H9 (cell line): ENCODE data around the gene CHPT1. TPM values are rescaled to one million over a fixed set of nuclear protein-coding genes. Genes with fewer than 3 reads are reported as not detected.

Experiments
- DNase-seq: peaks from one replicate; pipeline ENCODE4 v3.0.0-alpha.2; 2017
- H2AFZ ChIP-seq: one replicate; pipeline ENCODE4 v1.6.1; 2013; ENCODE audit warnings: mild to moderate bottlenecking, low read length, control low read depth, moderate library complexity
- H2AK5ac ChIP-seq: 2 replicates; pipeline ENCODE4 v1.6.1; 2013; ENCODE audit warnings: low read length, control low read depth, mixed read lengths; ENCODE audit not compliant: insufficient read length
- H2BK120ac ChIP-seq: one replicate; pipeline ENCODE4 v1.6.1; 2013; ENCODE audit warnings: low read depth, mild to moderate bottlenecking, low read length, control low read depth, inconsistent platforms; ENCODE audit not compliant: poor library complexity, severe bottlenecking
- H2BK12ac ChIP-seq: 2 replicates; pipeline ENCODE4 v1.6.1; 2013; ENCODE audit warnings: low read length, control low read depth, mixed read lengths, low read depth; ENCODE audit not compliant: insufficient read length
- H2BK15ac ChIP-seq: 2 replicates; pipeline ENCODE4 v1.6.1; 2013; ENCODE audit warnings: low read depth, low read length, control low read depth
- H2BK20ac ChIP-seq: one replicate; pipeline ENCODE4 v1.6.1; 2013; ENCODE audit warnings: low read depth, mild to moderate bottlenecking, low read length, control low read depth, inconsistent platforms; ENCODE audit not compliant: poor library complexity, severe bottlenecking
- H2BK5ac ChIP-seq: 2 replicates; pipeline ENCODE4 v1.6.1; 2013; ENCODE audit warnings: low read length, control low read depth, mixed read lengths; ENCODE audit not compliant: insufficient read length
- H3K14ac ChIP-seq: 2 replicates; pipeline ENCODE4 v1.6.1; 2013; ENCODE audit warnings: low read length, control low read depth; ENCODE audit not compliant: insufficient read depth
- H3K18ac ChIP-seq: 2 replicates; pipeline ENCODE4 v1.6.1; 2013; ENCODE audit warnings: low read depth, mild to moderate bottlenecking, mixed read lengths, low read length, control low read depth; ENCODE audit not compliant: insufficient read length
- H3K23ac ChIP-seq: 2 replicates; pipeline ENCODE4 v1.6.1; 2013; ENCODE audit warnings: low read length, control low read depth, mixed read lengths, low read depth; ENCODE audit not compliant: insufficient read length
- H3K23me2 ChIP-seq: 2 replicates; pipeline ENCODE4 v1.6.1; 2013; ENCODE audit warnings: low read depth, mild to moderate bottlenecking, mixed read lengths, low read length, control low read depth; ENCODE audit not compliant: insufficient read length, poor library complexity, severe bottlenecking
- H3K27ac ChIP-seq: 2 replicates; pipeline ENCODE4 v1.5.1; 2013; ENCODE audit warnings: low read length, control low read depth, mixed read lengths, low read depth; ENCODE audit not compliant: insufficient read length
- H3K27me3 ChIP-seq: 2 replicates; pipeline ENCODE4 v1.6.1; 2013; ENCODE audit warnings: low read length, control low read depth, inconsistent platforms; ENCODE audit not compliant: insufficient read depth
- H3K4ac ChIP-seq: 2 replicates; pipeline ENCODE4 v1.6.1; 2013; ENCODE audit warnings: low read depth, mild to moderate bottlenecking, control low read depth, inconsistent platforms, low read length, moderate library complexity
- H3K4me1 ChIP-seq: 2 replicates; pipeline ENCODE4 v1.6.1; 2013; ENCODE audit warnings: low read length, control low read depth, inconsistent platforms; ENCODE audit not compliant: insufficient read depth
- H3K4me2 ChIP-seq: 2 replicates; pipeline ENCODE4 v1.6.1; 2013; ENCODE audit warnings: low read length, control low read depth, mixed read lengths; ENCODE audit not compliant: insufficient read length, insufficient read depth
- H3K56ac ChIP-seq: 2 replicates; pipeline ENCODE4 v1.6.1; 2013; ENCODE audit warnings: low read depth, mild to moderate bottlenecking, mixed read lengths, low read length, control low read depth; ENCODE audit not compliant: insufficient read length
- H3K79me1 ChIP-seq: 2 replicates; pipeline ENCODE4 v1.6.1; 2013; ENCODE audit warnings: low read depth, mild to moderate bottlenecking, moderate library complexity, low read length, control low read depth, inconsistent platforms; ENCODE audit not compliant: insufficient read depth, poor library complexity, severe bottlenecking
- H3K79me2 ChIP-seq: 2 replicates; pipeline ENCODE4 v1.6.1; 2013; ENCODE audit warnings: low read length, control low read depth, inconsistent platforms; ENCODE audit not compliant: insufficient read depth
- H3K9ac ChIP-seq: 2 replicates; pipeline ENCODE4 v1.6.1; 2013; ENCODE audit warnings: low read length, control low read depth, mixed read lengths; ENCODE audit not compliant: insufficient read length; ENCODE audit errors: extremely low read depth
- H3K9me3 ChIP-seq: one replicate; pipeline ENCODE4 v1.6.1; 2013; ENCODE audit warnings: low read depth, low read length, inconsistent platforms; ENCODE audit not compliant: control insufficient read depth
- H3T11ph ChIP-seq: one replicate; pipeline ENCODE4 v1.6.1; 2013; ENCODE audit warnings: mild to moderate bottlenecking, low read length, control low read depth, inconsistent platforms
- H4K20me1 ChIP-seq: one replicate; pipeline ENCODE4 v1.6.1; 2013; ENCODE audit not compliant: control insufficient read depth, insufficient read length, insufficient read depth
- H4K5ac ChIP-seq: 2 replicates; pipeline ENCODE4 v1.6.1; 2013; ENCODE audit warnings: low read depth, mild to moderate bottlenecking, mixed read lengths, low read length, control low read depth; ENCODE audit not compliant: insufficient read length
- H4K8ac ChIP-seq: replicated peaks from 2 replicates; pipeline ENCODE4 v1.6.1; 2013; ENCODE audit warnings: low read length, control low read depth, mixed read lengths, low read depth; ENCODE audit not compliant: insufficient read length
- H4K91ac ChIP-seq: 2 replicates; pipeline ENCODE4 v1.6.1; 2013; ENCODE audit warnings: low read depth, mild to moderate bottlenecking, moderate library complexity, mixed read lengths, low read length, control low read depth; ENCODE audit not compliant: insufficient read length
- H3K27ac Mint-ChIP-seq, 3 experiments: 2 replicates in 2 of 3; 3 replicates in 1 of 3; pipeline ENCODE4 v1.8.0; 2020 to 2021; ENCODE audit warnings: mixed read lengths in 3 of 3, mild to moderate bottlenecking in 1 of 3, moderate library complexity in 1 of 3
- H3K27me3 Mint-ChIP-seq: 2 replicates; pipeline ENCODE4 v1.8.0; 2021; ENCODE audit warnings: low read depth, mild to moderate bottlenecking, moderate library complexity, mixed read lengths
- H3K36me3 Mint-ChIP-seq, 3 experiments: 2 replicates in 2 of 3; 3 replicates in 1 of 3; pipeline ENCODE4 v1.8.0; 2020 to 2021; ENCODE audit warnings: low read depth in 3 of 3, mixed read lengths in 3 of 3; ENCODE audit not compliant: insufficient read depth in 1 of 3
- H3K4me1 Mint-ChIP-seq, 2 experiments: 2 replicates each; pipeline ENCODE4 v1.8.0; 2020; ENCODE audit warnings: mixed read lengths in 2 of 2
- H3K4me3 Mint-ChIP-seq, 2 experiments: 2 replicates in 1 of 2; 3 replicates in 1 of 2; pipeline ENCODE4 v1.8.0; 2020 to 2021; ENCODE audit warnings: mild to moderate bottlenecking in 2 of 2, mixed read lengths in 2 of 2, moderate library complexity in 1 of 2
- H3K9me3 Mint-ChIP-seq, 2 experiments: 2 replicates in 1 of 2; 3 replicates in 1 of 2; pipeline ENCODE4 v1.8.0; 2020; ENCODE audit warnings: mild to moderate bottlenecking in 2 of 2, mixed read lengths in 2 of 2, moderate library complexity in 1 of 2
- CTCF ChIP-seq: fragments of 200-600 bp; sonication (generic); conservative IDR thresholded peaks from 3 replicates; pipeline ENCODE4 v1.8.0; 2021; ENCODE audit warnings: antibody characterized with exemption, mild to moderate bottlenecking
- WGBS: extraction: QIAGEN DNeasy Blood & Tissue Kit; methylation state at CpG from one replicate; pipeline ENCODE4 v1.1.7; 2013; ENCODE audit warnings: missing lambda C conversion rate, low lambda C conversion rate, mixed read lengths; ENCODE audit not compliant: insufficient read length; ENCODE audit errors: extremely low coverage; 5-methylcytosine and 5-hydroxymethylcytosine counted together
- total RNA-seq: library from RNA; stranded (reverse); gene quantifications from 2 replicates; pipeline ENCODE4 v1.2.1, GENCODE V29; 2021

Gene CHPT1
- total RNA-seq, 1 experiment from 2014 or later = 17.1 TPM

GRCh38 chr12:101696251-101697196 lies 916 bp upstream of the CHPT1 start:
- H4K8ac ChIP-seq = no peak overlapping the region
- no peaks in the 10 kb centered on the region for H3K79me1 ChIP-seq
- H3K18ac ChIP-seq = no peak overlapping the region
- H3K4me2 ChIP-seq = peak overlapping the region; percentile 56
- no peaks in the 10 kb centered on the region for H3K9me3 ChIP-seq
- Mint-ChIP-seq H3K27ac (no peak overlapping the region), H3K9me3 (no peaks in the 10 kb centered on the region), H3K27me3 (peaks cover 25% of the 10 kb centered on the region), H3K4me3 (peak overlapping the region; percentile 82 to 91), H3K36me3 (peaks cover 0 to 2% (median 0%) of the 10 kb centered on the region in 3 experiments; a peak in 2 of 7 replicates), H3K4me1 (peaks cover 18 to 24% of the 10 kb centered on the region in 2 experiments)
- peak overlapping the region; percentile 61 for H3K9ac ChIP-seq
- no peak overlapping the region for H4K5ac ChIP-seq
- H3K4me1 ChIP-seq = peaks cover 3% of the 10 kb centered on the region; the same call in 1 of the 2 replicates
- H3K14ac ChIP-seq = peak overlapping the region; percentile 33; the same call in 1 of the 2 replicates
- H2BK12ac ChIP-seq = no peak overlapping the region
- no peak overlapping the region for H4K91ac ChIP-seq
- H2BK15ac ChIP-seq = no peak overlapping the region
- no peak overlapping the region for H2AFZ ChIP-seq
- H3K27me3 ChIP-seq = peaks cover 8% of the 10 kb centered on the region; the same call in 1 of the 2 replicates
- WGBS = no CpG with 5 or more reads among the region's 18 CpGs
- H3K23ac ChIP-seq = no peak overlapping the region
- H3K56ac ChIP-seq = no peak overlapping the region
- H2BK20ac ChIP-seq = no peak overlapping the region
- H3K23me2 ChIP-seq = peaks cover 13% of the 10 kb centered on the region
- no peak for TF ChIP-seq CTCF
- no peak overlapping the region for H3K27ac ChIP-seq
- H3T11ph ChIP-seq = no peak overlapping the region
- H2BK5ac ChIP-seq = no peak overlapping the region
- H3K4ac ChIP-seq = no peak overlapping the region
- H2BK120ac ChIP-seq = no peak overlapping the region
- H4K20me1 ChIP-seq = no peaks in the 10 kb centered on the region
- DNase-seq = no peak
- no peaks in the 10 kb centered on the region for H3K79me2 ChIP-seq
- no peak overlapping the region for H2AK5ac ChIP-seq
